Measurements from ENCODE around the gene CHAF1B. TPM values are rescaled to one million over a fixed set of nuclear protein-coding genes. Genes with fewer than 3 reads are reported as not detected.

CHAF1B gene
- total RNA-seq, 2 experiments from 2014 or later: 9.9 to 24.0 TPM

- H3K79me2 ChIP-seq (ENCODE audit: insufficient read depth, low read depth, low read length): no peaks in the 10 kb centered on the region
- CTCF ChIA-PET (ENCODE audit: unreplicated experiment): no interaction called here
- H3K4me2 ChIP-seq (ENCODE audit: low read length): no peak overlapping the region
Observed at GRCh38 chr21:36456729-36457414, 71.7 kb downstream of the CHAF1B start.

GRCh38 chr21:36459098-36459497 is 73.9 kb downstream of the CHAF1B start:
- ChIA-PET POLR2A (interaction anchor here (1.3 kb wide), 1 partner anchor 16 kb away, joined by 3 read pairs; no protein-coding TSS in a partner anchor), CTCF (ENCODE audit: unreplicated experiment) (no interaction called here)
- Histone ChIP-seq H3K9me2 (ENCODE audit: insufficient read depth, low read length) (no peaks in the 10 kb centered on the region), H3K27ac (ENCODE audit: low read depth, low read length, poor library complexity, severe bottlenecking) (no peak overlapping the region), H3K4me1 (ENCODE audit: insufficient read depth, low read length, poor library complexity, severe bottlenecking) (no peaks in the 10 kb centered on the region), H3K36me3 (ENCODE audit: insufficient read depth, low read length) (no peaks in the 10 kb centered on the region), H3K4me2 (ENCODE audit: low read length) (no peak overlapping the region), H3K79me2 (ENCODE audit: insufficient read depth, low read depth, low read length) (no peaks in the 10 kb centered on the region), H3K4me3 (ENCODE audit: low read depth, low read length, poor library complexity, severe bottlenecking) (no peak overlapping the region), H4K20me1 (ENCODE audit: insufficient read depth, low read length) (no peaks in the 10 kb centered on the region), H3K9me3 (ENCODE audit: low read length) (no peaks in the 10 kb centered on the region), H2AFZ (ENCODE audit: low read length) (no peak overlapping the region)
- DNase-seq (ENCODE audit: low spot score): no peak
- intact Hi-C loops (cut with micrococcal nuclease; ENCODE audit: unreplicated experiment): no loop called here
- no peak for TF ChIP-seq EZH2phosphoT487 (IDR thresholded peaks at IDR 0.05; ENCODE audit: borderline replicate concordance, low read depth, low read length)
- TF ChIP-seq CTCF (conservative IDR thresholded peaks at IDR 0.05; ENCODE audit: low read length): no peak
- BruUV-seq (replicated peaks): no TSS peak

More at GRCh38 chr21:36456729-36457414, 71.7 kb downstream of the CHAF1B start:
- Histone ChIP-seq H3K4me1 (ENCODE audit: insufficient read depth, low read length, poor library complexity, severe bottlenecking) (no peaks in the 10 kb centered on the region), H4K20me1 (ENCODE audit: insufficient read depth, low read length) (no peaks in the 10 kb centered on the region), H3K27ac (ENCODE audit: low read depth, low read length, poor library complexity, severe bottlenecking) (no peak overlapping the region), H3K4me3 (ENCODE audit: low read depth, low read length, poor library complexity, severe bottlenecking) (no peak overlapping the region), H2AFZ (ENCODE audit: low read length) (no peak overlapping the region), H3K36me3 (ENCODE audit: insufficient read depth, low read length) (no peaks in the 10 kb centered on the region), H3K9me3 (ENCODE audit: low read length) (no peaks in the 10 kb centered on the region), H3K9me2 (ENCODE audit: insufficient read depth, low read length) (no peaks in the 10 kb centered on the region)
- TF ChIP-seq CTCF (conservative IDR thresholded peaks at IDR 0.05; ENCODE audit: low read length) (no peak), EZH2phosphoT487 (IDR thresholded peaks at IDR 0.05; ENCODE audit: borderline replicate concordance, low read depth, low read length) (no peak)
- BruUV-seq (replicated peaks): no TSS peak
- intact Hi-C loops (cut with micrococcal nuclease; ENCODE audit: unreplicated experiment): no loop called here
- no peak for DNase-seq (ENCODE audit: low spot score)
- POLR2A ChIA-PET: no interaction called here

GRCh38 chr21:36460866-36461265 is 75.7 kb downstream of the CHAF1B start:
- Histone ChIP-seq H3K9me2 (ENCODE audit: insufficient read depth, low read length) (no peaks in the 10 kb centered on the region), H3K4me2 (ENCODE audit: low read length) (no peak overlapping the region), H3K79me2 (ENCODE audit: insufficient read depth, low read depth, low read length) (no peaks in the 10 kb centered on the region), H3K4me3 (ENCODE audit: low read depth, low read length, poor library complexity, severe bottlenecking) (no peak overlapping the region), H3K27ac (ENCODE audit: low read depth, low read length, poor library complexity, severe bottlenecking) (no peak overlapping the region), H3K4me1 (ENCODE audit: insufficient read depth, low read length, poor library complexity, severe bottlenecking) (no peaks in the 10 kb centered on the region), H3K36me3 (ENCODE audit: insufficient read depth, low read length) (no peaks in the 10 kb centered on the region), H4K20me1 (ENCODE audit: insufficient read depth, low read length) (no peaks in the 10 kb centered on the region), H2AFZ (ENCODE audit: low read length) (no peak overlapping the region), H3K9me3 (ENCODE audit: low read length) (no peaks in the 10 kb centered on the region)
- no peak for TF ChIP-seq CTCF (conservative IDR thresholded peaks at IDR 0.05; ENCODE audit: low read length)
- no peak for TF ChIP-seq EZH2phosphoT487 (IDR thresholded peaks at IDR 0.05; ENCODE audit: borderline replicate concordance, low read depth, low read length)
- no peak for DNase-seq (ENCODE audit: low spot score)
- ChIA-PET POLR2A (no interaction called here), CTCF (ENCODE audit: unreplicated experiment) (no interaction called here)
- no TSS peak for BruUV-seq (replicated peaks)
- intact Hi-C loops (cut with micrococcal nuclease; ENCODE audit: unreplicated experiment): no loop called here
